Medulla oblongata (tissue), 1 donor: ENCODE data around the gene CDK17.
"Not testable (repeated sequence)": the region's sequence is repeated elsewhere in the genome, so short reads cannot be mapped to it uniquely, and the experiment has no call there.

ENCODE experiments used
- DNase-seq: peaks from one replicate; pipeline ENCODE4 v3.0.0-alpha.2; 2015; ENCODE audit errors: extremely low spot score

CDK17 gene

GRCh38 chr12:96317801-96318200 is 82.4 kb downstream of the CDK17 start:
- DNase-seq = not testable (repeated sequence)

DNA sequence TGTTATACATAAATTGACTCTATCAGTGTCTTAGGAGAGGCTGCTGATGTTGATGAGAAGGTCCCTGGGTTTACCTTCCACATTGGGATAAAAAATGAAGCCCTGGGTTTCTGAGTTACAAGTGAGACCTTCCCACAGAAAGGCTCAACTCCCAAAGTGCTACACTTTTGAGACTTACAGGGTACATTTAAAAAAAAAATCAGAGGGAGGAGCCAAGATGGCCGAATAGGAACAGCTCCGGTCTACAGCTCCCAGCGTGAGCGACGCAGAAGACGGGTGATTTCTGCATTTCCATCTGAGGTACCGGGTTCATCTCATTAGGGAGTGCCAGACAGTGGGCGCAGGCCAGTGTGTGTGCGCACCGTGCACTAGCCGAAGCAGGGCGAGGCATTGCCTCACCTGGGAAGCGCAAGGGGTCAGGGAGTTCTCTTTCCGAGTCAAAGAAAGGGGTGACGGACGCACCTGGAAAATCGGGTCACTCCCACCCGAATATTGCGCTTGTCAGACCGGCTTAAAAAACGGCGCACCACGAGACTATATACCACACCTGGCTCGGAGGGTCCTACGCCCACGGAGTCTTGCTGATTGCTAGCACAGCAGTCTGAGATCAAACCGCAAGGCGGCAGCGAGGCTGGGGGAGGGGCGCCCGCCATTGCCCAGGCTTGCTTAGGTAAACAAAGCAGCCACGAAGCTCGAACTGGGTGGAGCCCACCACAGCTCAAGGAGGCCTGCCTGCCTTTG is 84.3 kb downstream of the CDK17 start:
- DNase-seq = not testable (repeated sequence)

DNA sequence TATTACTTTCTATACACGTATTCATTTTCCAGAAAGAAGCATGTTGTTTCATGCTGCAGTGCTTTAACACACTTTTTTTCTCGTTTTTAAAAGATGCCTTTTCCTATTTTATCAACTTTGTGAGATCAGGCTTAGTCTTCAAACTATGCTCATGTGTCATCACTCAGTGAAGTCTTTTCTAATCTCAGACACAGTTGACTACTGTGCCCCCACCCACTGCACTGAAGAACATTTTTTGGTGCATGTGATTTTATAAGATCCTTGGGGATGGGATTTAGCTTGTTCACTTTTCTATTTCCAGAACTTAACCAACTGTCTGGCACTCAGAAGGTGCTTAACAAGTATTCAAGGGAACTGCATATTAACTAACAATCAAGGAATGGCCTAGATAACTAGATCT is 85.5 kb downstream of the CDK17 start:
- no peak for DNase-seq

DNA sequence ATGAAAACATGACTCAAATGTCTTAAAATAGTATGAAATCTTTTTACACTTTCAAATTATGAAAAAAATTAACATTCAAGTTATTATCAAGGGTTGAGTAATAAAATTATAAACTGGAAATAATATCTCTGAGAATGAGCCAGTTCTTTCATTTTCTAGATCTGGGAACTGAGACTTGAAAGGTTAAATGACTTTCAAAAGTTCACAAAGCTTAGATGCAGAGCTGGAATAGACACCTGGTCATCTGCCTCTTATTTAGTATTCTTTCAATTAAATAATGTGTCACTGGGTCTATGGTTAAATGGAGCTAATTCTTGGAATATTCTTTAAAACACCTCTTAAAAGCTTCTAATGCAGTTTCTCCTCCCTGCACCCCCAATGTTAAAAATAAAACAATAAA is 86.6 kb downstream of the CDK17 start:
- no peak for DNase-seq

DNA sequence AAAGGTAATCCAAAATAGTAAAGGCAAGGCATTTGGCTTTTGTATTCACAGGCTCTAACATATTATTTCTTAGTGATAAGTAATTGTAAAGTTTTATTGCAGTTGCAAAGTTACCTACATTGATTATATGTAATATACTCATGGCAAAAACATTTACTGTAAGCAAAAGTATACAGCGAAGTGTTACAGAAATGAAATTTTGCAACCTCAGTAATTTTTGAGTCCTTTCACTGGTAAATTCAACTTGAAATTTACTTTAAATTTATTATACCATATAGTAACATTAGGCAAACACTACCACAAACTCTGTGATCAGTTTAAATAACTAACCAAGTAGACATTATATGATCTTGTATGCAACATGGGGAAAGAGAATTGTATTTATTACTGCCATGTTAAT is 89.0 kb downstream of the CDK17 start:
- DNase-seq = no peak

- no peak for DNase-seq
Observed at GRCh38 chr12:96310067-96310466, 90.2 kb downstream of the CDK17 start.

DNA sequence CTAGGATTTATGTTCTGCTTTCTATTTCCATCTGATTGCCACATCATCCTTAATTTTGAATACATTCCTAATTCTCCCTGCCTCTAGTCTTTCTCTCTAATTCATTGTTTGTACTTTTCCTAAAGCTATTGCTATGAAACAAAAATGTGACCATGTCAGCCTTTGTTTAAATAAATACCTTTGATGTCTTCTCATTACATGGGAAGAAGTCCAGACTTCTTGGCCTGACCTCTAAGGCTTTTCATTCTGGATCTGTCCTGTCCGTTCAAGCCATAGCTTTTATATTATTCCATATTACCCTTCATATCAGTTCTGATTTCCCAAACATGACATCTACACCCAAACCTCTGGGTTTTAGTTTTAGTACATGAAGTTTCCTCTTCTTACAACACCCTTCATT is 91.4 kb downstream of the CDK17 start:
- DNase-seq = no peak

- DNase-seq = no peak
Observed at GRCh38 chr12:96305665-96306064, 94.6 kb downstream of the CDK17 start.

DNA sequence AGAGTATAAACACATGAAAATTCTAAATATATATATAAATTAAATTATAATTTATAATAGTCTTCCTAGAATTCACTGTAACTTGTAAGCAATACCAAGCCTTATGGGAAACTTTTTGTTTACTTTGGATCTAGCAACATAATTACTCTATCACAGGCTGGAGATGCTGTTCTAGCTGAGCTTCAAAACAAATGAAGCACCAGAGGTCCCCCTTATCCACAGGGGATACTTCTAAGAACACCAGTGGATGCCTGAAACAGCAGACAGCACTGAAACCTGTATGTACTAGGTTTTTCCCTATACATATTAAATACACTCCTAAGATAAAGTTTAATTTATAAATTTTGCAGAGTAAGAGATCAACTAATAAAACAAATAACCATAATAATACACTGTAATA is 96.6 kb downstream of the CDK17 start:
- peak; percentile 39 for DNase-seq

DNA sequence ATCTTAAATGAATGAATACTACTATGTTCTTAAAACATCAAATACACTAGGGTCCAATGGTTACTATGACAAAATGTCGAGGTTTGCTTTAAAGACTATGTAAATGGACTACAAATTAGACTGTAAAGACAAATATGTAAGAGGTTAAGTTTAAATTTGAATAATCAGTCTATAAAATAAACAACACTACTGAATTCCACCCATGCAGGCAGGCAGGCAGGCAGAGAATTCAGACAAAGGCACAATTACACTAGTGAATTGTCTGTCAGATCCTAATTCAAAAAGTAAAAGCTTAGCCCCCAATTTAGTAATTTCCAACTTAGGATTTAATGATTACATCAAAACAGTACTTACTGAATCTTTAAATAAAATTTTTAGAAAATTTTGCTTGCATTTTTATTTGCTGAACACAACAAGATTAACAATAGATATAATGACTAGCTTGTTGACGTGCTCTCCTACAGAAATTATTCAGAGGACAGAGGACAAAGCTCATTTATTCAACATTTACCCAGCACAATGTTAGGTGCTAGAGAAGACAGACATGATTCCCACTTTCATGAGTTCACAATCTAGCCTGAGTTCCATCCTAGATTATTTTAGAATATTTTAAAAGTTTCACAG is 97.4 kb downstream of the CDK17 start:
- DNase-seq = peak; percentile 82

DNA sequence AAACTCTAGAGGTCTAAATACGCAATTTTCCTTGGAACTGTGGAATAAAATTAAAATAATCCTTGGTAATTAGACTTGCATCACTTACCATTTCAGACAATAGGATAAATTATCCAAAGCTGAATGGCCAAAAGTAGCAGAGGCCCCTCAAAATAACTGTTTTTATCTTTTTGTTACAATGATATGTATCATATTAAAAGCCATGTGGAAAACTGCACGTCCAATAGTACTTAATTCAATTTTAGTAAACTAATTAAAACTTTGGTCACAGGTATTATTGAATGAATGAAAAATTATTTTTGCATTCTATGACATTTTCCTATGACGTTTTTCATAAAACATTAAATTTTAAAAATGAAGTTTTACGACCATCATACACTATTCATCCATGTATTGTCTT is 98.5 kb downstream of the CDK17 start:
- no peak for DNase-seq

DNA sequence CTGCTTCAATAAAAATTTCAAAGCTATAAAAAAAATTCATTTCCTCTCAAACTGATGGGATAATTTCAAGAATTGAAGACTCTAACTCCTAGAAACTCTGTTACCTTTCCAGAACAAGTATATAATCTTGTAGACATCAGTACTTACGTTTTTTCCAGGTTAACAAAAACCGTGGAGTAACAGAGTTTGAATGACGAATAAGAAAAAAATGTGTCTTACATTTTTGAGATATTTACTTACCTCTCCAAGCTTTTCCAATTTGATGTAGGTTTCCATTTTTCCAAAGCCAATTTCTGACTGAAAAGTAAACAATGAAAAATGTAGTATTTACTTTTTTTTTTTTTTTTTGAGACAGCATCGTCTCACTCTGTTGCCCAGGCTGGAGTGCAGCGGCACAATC is 100.2 kb downstream of the CDK17 start:
- DNase-seq = no peak

GRCh38 chr12:96297504-96297903 is 102.7 kb downstream of the CDK17 start:
- no peak for DNase-seq

GRCh38 chr12:96295532-96296160 is 104.6 kb downstream of the CDK17 start:
- no peak for DNase-seq

DNA sequence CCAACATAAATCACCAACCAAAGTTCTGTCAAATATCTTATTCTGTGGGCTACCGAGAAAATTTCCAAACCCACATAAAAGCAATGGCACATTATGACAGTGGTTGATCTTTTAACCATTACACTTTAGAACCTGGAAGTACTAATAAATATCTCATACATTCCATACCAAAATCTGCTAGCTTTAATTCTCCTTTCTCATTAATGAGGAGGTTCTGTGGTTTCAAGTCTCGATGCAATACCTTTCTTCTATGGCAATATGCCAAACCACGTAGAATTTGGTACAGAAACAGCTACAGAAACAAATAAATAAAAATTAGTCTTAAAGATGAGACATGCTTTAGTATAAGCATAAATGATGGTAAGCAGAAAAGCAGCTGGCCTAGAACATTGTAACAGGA is 105.4 kb downstream of the CDK17 start:
- no peak for DNase-seq

DNA sequence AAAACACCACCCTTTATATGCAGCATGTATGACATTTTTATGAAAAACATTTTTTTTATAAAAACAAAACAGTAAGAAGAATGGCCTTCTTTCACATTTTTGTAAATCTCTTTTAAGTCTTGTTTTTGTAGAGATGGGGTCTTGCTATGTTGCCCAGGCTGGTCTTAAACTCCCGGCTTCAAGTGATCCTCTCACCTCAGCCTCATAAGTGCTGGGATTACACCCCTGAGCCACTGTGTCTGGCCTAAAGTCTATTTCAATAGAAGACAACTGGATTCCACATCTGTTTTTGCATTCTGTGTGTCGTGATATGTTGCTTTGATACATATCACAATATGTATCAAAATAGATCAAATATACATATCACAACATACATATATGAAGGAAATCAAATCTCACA is 107.1 kb downstream of the CDK17 start:
- no peak for DNase-seq

- no peak for DNase-seq
Observed at GRCh38 chr12:96289067-96289466, 111.2 kb downstream of the CDK17 start.

- DNase-seq = no peak
Observed at GRCh38 chr12:96285158-96285557, 115.1 kb downstream of the CDK17 start.

- DNase-seq = no peak
Observed at GRCh38 chr12:96274331-96274730, 125.9 kb downstream of the CDK17 start.

DNA sequence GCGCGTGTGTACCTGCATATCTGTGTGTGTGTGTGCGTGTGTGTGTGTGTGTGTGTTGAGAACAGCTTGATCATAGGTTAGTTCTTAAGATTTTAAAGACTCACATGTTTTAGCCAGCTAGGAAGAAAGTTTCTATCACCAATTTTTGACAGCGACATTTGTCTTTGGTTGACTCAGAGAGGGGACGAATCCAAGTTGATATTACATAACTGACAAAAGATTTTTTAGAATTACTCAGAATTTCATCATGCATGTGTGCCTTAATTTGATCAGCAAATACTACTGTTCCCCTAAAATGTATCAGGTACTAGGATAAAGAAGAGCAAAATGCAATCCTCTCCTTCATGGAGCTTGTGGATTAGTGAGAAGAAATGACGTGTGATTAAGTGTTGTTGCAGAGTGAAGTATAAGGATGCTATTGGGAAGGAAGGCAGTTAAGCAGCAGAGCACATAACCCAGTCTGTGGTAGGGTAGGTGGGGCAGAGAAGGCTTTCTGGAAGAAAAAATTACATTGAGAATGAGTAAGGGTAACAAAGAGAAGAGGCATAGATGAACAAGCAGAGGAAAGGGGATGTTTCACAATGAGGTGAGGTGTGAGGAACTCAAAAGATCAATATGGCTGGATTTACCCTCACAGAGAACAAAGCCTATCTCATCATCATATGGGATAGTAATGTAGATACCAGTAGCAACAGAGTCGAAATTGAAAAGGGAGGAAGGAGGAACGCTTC is 128.6 kb downstream of the CDK17 start:
- DNase-seq = no peak

- DNase-seq = no peak
Observed at GRCh38 chr12:96266238-96266637, 134.0 kb downstream of the CDK17 start.

DNA sequence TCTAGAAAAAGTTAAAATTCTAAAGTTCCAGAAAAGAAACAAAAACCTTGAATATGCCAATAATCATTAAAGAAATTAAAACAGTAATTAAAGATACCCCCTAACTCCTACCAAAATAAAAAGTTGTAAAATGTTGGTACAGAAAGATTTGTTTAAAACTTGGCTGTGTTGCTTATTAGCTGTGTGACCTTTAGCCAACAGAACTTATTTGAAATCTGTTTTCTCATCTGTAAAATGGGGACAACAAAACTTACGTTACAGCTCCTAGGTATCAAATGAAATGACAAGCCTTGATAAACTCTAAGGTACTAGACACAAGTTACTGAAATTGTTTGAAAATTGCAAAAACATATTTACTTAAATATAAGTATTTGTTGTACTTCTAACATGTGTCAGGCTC is 134.4 kb downstream of the CDK17 start:
- DNase-seq = no peak

DNA sequence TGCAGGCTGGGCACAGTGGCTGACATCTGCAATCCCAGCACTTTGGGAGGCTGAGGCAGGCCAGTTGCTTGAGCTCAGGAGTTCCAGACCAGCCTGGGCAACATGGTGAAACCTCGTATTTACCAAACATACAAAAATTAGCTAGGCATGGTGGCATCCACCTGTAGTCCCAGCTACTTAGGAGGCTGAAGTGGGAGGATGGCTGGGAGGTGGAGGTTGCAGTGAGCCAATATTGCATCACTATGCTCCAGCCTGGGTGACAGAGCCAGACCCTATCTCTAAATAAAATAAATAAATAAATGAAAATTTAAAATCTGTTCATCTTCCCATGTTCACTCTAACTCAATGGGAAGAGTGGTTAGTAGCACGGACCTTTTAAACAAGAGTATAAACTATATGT is 134.8 kb downstream of the CDK17 start:
- DNase-seq = no peak
